CD4-positive, alpha-beta memory T cell (primary cell): ENCODE measurements around the gene ERN2. TPM values are rescaled to one million over a fixed set of nuclear protein-coding genes. Genes with fewer than 3 reads are reported as not detected.
A peak's percentile ranks its signal among the peaks of the same experiment; 100 is the strongest.

Source experiments
- CTCF ChIA-PET: fragments of 350-600 bp; sonication (Branson Sonifier 250); formaldehyde crosslinking; loops from one replicate; lab custom pipeline; 2021; ENCODE audit warnings: inconsistent platforms; ENCODE audit not compliant: partially characterized antibody; lab: Charles Lee
- POLR2A ChIA-PET: fragments of 350-600 bp; sonication (Branson Sonifier 250); formaldehyde crosslinking; loops from one replicate; lab custom pipeline; 2021; ENCODE audit not compliant: partially characterized antibody; lab: Charles Lee
- DNase-seq, 5 donors: peaks; one replicate each; pipeline versions ENCODE4 v3.0.0 to v3.0.0-alpha.2; 2020 to 2022; ENCODE audit warnings: mixed read lengths in 1 of 5
- H3K27ac ChIP-seq: one replicate; pipeline ENCODE4 v1.7.0; 2013; ENCODE audit warnings: low read depth, low read length
- H3K27me3 ChIP-seq: 2 replicates; pipeline ENCODE4 v1.7.0; 2013; ENCODE audit warnings: mild to moderate bottlenecking, low read length, moderate library complexity; ENCODE audit not compliant: insufficient read depth
- H3K36me3 ChIP-seq: 2 replicates; pipeline ENCODE4 v1.7.0; 2013; ENCODE audit warnings: mild to moderate bottlenecking, low read length, moderate library complexity; ENCODE audit not compliant: insufficient read depth
- H3K4me1 ChIP-seq: 2 replicates; pipeline ENCODE4 v1.7.0; 2013; ENCODE audit warnings: mild to moderate bottlenecking, low read length, moderate library complexity; ENCODE audit not compliant: insufficient read depth
- H3K4me3 ChIP-seq, 2 donors: one replicate each; pipeline ENCODE4 v1.7.0; 2013; ENCODE audit warnings: low read length in 2 of 2, mild to moderate bottlenecking in 1 of 2
- H3K9me3 ChIP-seq, 2 donors: one replicate each; pipeline ENCODE4 v1.7.0; 2013; ENCODE audit warnings: low read length in 2 of 2, control low read depth in 1 of 2; ENCODE audit not compliant: control insufficient read depth in 1 of 2
- H3K27ac Mint-ChIP-seq, 7 donors: one replicate each; pipeline ENCODE4 v1.8.0; 2020 to 2021; ENCODE audit warnings: mixed read lengths in 7 of 7, mild to moderate bottlenecking in 6 of 7, inconsistent platforms in 3 of 7, moderate library complexity in 3 of 7
- H3K27me3 Mint-ChIP-seq, 2 donors: one replicate each; pipeline ENCODE4 v1.8.0; 2020 to 2021; ENCODE audit warnings: mixed read lengths in 2 of 2
- H3K36me3 Mint-ChIP-seq, 2 donors: one replicate each; pipeline ENCODE4 v1.8.0; 2020 to 2021; ENCODE audit warnings: mixed read lengths in 2 of 2, inconsistent platforms in 1 of 2, mild to moderate bottlenecking in 1 of 2
- H3K4me1 Mint-ChIP-seq, 4 donors: one replicate each; pipeline ENCODE4 v1.8.0; 2020 to 2021; ENCODE audit warnings: mixed read lengths in 4 of 4, mild to moderate bottlenecking in 1 of 4
- H3K4me3 Mint-ChIP-seq, 8 donors: one replicate each; pipeline ENCODE4 v1.8.0; 2020 to 2021; ENCODE audit warnings: mixed read lengths in 8 of 8, mild to moderate bottlenecking in 7 of 8, moderate library complexity in 6 of 8, inconsistent platforms in 3 of 8
- H3K9me3 Mint-ChIP-seq, 8 donors: one replicate each; pipeline ENCODE4 v1.8.0; 2020 to 2021; ENCODE audit warnings: mixed read lengths in 8 of 8, mild to moderate bottlenecking in 5 of 8, inconsistent platforms in 3 of 8, moderate library complexity in 1 of 8
- intact Hi-C: fragments of 100-400 bp; cut with micrococcal nuclease; formaldehyde crosslinking; loops from one replicate; pipeline ENCODE4 v1.15.1; 2023
- polyA plus RNA-seq, 2 donors: library from polyadenylated mRNA; unstranded; fragments of 300-500 nt; fragmentation: Illumina TruSeq; gene quantifications; one replicate each; pipeline ENCODE4 v1.2.3, GENCODE V29; 2021
- total RNA-seq, 2 experiments: library from RNA; stranded (reverse); gene quantifications; one replicate each; pipeline ENCODE4 v1.2.3, GENCODE V29; 2021

ERN2 gene
- total and polyA plus RNA-seq, 4 experiments from 2014 or later: not detected

- Histone ChIP-seq H3K27me3 (no peaks in the 10 kb centered on the region), H3K36me3 (no peaks in the 10 kb centered on the region), H3K9me3 (no peaks in the 10 kb centered on the region), H3K4me3 (no peak overlapping the region), H3K4me1 (no peaks in the 10 kb centered on the region), H3K27ac (no peak overlapping the region)
- ChIA-PET CTCF (no interaction called here), POLR2A (no interaction called here)
- Mint-ChIP-seq H3K36me3 (peaks cover 2 to 5% of the 10 kb centered on the region in 2 donors), H3K9me3 (peaks cover 5 to 32% (median 20%) of the 10 kb centered on the region in 8 donors), H3K4me3 (no peak overlapping the region), H3K27me3 (peaks cover 25 to 30% of the 10 kb centered on the region in 2 donors), H3K4me1 (no peaks in the 10 kb centered on the region), H3K27ac (no peak overlapping the region)
- no peak for DNase-seq
- intact Hi-C loops: no loop called here
Measured at GRCh38 chr16:23705517-23705902, 7.5 kb downstream of the ERN2 start.

GRCh38 chr16:23704772-23705516 is 8.1 kb downstream of the ERN2 start:
- no peaks in the 10 kb centered on the region for H3K4me1 Mint-ChIP-seq
- Histone ChIP-seq H3K4me1 (no peaks in the 10 kb centered on the region), H3K9me3 (no peaks in the 10 kb centered on the region), H3K27ac (no peak overlapping the region), H3K4me3 (no peak overlapping the region), H3K27me3 (no peaks in the 10 kb centered on the region), H3K36me3 (no peaks in the 10 kb centered on the region)
- H3K36me3 Mint-ChIP-seq: peaks cover 0 to 5% of the 10 kb centered on the region in 2 donors
- intact Hi-C loops: no loop called here
- POLR2A ChIA-PET: no interaction called here
- H3K27ac Mint-ChIP-seq: no peak overlapping the region
- no peak for DNase-seq
- peaks cover 21 to 25% of the 10 kb centered on the region in 2 donors for H3K27me3 Mint-ChIP-seq
- CTCF ChIA-PET: no interaction called here
- peaks cover 3 to 26% (median 15%) of the 10 kb centered on the region in 8 donors for H3K9me3 Mint-ChIP-seq
- H3K4me3 Mint-ChIP-seq: no peak overlapping the region

GRCh38 chr16:23702951-23703350 is 10.1 kb downstream of the ERN2 start:
- peaks cover 0 to 5% of the 10 kb centered on the region in 2 donors for H3K36me3 Mint-ChIP-seq
- Histone ChIP-seq H3K27me3 (no peaks in the 10 kb centered on the region), H3K27ac (no peak overlapping the region), H3K4me1 (peaks cover 5% of the 10 kb centered on the region), H3K36me3 (no peaks in the 10 kb centered on the region), H3K4me3 (no peak overlapping the region), H3K9me3 (no peaks in the 10 kb centered on the region)
- H3K4me3 Mint-ChIP-seq: no peak overlapping the region
- peaks cover 18% of the 10 kb centered on the region in 2 donors for H3K27me3 Mint-ChIP-seq
- POLR2A ChIA-PET: no interaction called here
- peaks cover 3 to 17% (median 9%) of the 10 kb centered on the region in 8 donors for H3K9me3 Mint-ChIP-seq
- no peak overlapping the region for H3K27ac Mint-ChIP-seq
- peaks cover 5 to 11% (median 6%) of the 10 kb centered on the region in 4 donors for H3K4me1 Mint-ChIP-seq
- DNase-seq: no peak
- intact Hi-C loops: no loop called here
- CTCF ChIA-PET: no interaction called here

- Histone ChIP-seq H3K9me3 (no peaks in the 10 kb centered on the region), H3K4me1 (peaks cover 5% of the 10 kb centered on the region), H3K27ac (no peak overlapping the region), H3K4me3 (no peak overlapping the region), H3K27me3 (no peaks in the 10 kb centered on the region), H3K36me3 (no peaks in the 10 kb centered on the region)
- H3K27me3 Mint-ChIP-seq: peaks cover 14 to 15% of the 10 kb centered on the region in 2 donors
- DNase-seq: no peak
- no peak overlapping the region for H3K4me3 Mint-ChIP-seq
- H3K9me3 Mint-ChIP-seq: peaks cover 3 to 17% (median 9%) of the 10 kb centered on the region in 8 donors
- intact Hi-C loops: no loop called here
- ChIA-PET POLR2A (interaction anchor here (1.0 kb wide), 1 partner anchor 16 kb away, joined by 3 read pairs; no protein-coding TSS in a partner anchor), CTCF (no interaction called here)
- H3K27ac Mint-ChIP-seq: no peak overlapping the region
- peaks cover 5 to 11% (median 6%) of the 10 kb centered on the region in 4 donors for H3K4me1 Mint-ChIP-seq
- H3K36me3 Mint-ChIP-seq: peaks cover 0 to 5% of the 10 kb centered on the region in 2 donors
Measured at GRCh38 chr16:23701045-23701444, 12.0 kb downstream of the ERN2 start.

- H3K9me3 ChIP-seq: no peaks in the 10 kb centered on the region
- Mint-ChIP-seq H3K27me3 (peaks cover 10 to 11% of the 10 kb centered on the region in 2 donors), H3K27ac (peak overlapping the region in 1 of 7 donors; percentile 30), H3K4me3 (no peak overlapping the region), H3K9me3 (peaks cover 3 to 17% (median 8%) of the 10 kb centered on the region in 8 donors), H3K36me3 (peaks cover 0 to 5% of the 10 kb centered on the region in 2 donors), H3K4me1 (peaks cover 5 to 11% (median 6%) of the 10 kb centered on the region in 4 donors)
- H3K4me3 ChIP-seq: no peak overlapping the region
- POLR2A ChIA-PET: interaction anchor here (0.6 to 1.0 kb wide), 2 partner anchors 15 to 104 kb away, joined by 3 read pairs; no protein-coding TSS in a partner anchor
- no peak overlapping the region for H3K27ac ChIP-seq
- peaks cover 5% of the 10 kb centered on the region for H3K4me1 ChIP-seq
- DNase-seq: no peak
- no peaks in the 10 kb centered on the region for H3K27me3 ChIP-seq
- intact Hi-C loops: no loop called here
- CTCF ChIA-PET: no interaction called here
- no peaks in the 10 kb centered on the region for H3K36me3 ChIP-seq
Measured at GRCh38 chr16:23700509-23700908, 12.5 kb downstream of the ERN2 start.

- no peak overlapping the region for H3K4me3 Mint-ChIP-seq
- POLR2A ChIA-PET: interaction anchor here (0.6 kb wide), 1 partner anchor 105 kb away, joined by 3 read pairs; no protein-coding TSS in a partner anchor
- H3K27ac Mint-ChIP-seq: no peak overlapping the region
- no peak for DNase-seq
- H3K4me1 ChIP-seq: peaks cover 5% of the 10 kb centered on the region
- H3K27ac ChIP-seq: no peak overlapping the region
- H3K27me3 Mint-ChIP-seq: peaks cover 6 to 7% of the 10 kb centered on the region in 2 donors
- H3K27me3 ChIP-seq: no peaks in the 10 kb centered on the region
- H3K4me3 ChIP-seq: no peak overlapping the region
- no peaks in the 10 kb centered on the region for H3K9me3 ChIP-seq
- no peaks in the 10 kb centered on the region for H3K36me3 ChIP-seq
- CTCF ChIA-PET: no interaction called here
- intact Hi-C loops: no loop called here
- peaks cover 3 to 16% (median 8%) of the 10 kb centered on the region in 8 donors for H3K9me3 Mint-ChIP-seq
- peaks cover 5 to 11% (median 6%) of the 10 kb centered on the region in 4 donors for H3K4me1 Mint-ChIP-seq
- peaks cover 0 to 5% of the 10 kb centered on the region in 2 donors for H3K36me3 Mint-ChIP-seq
Measured at GRCh38 chr16:23700093-23700492, 12.9 kb downstream of the ERN2 start.

GRCh38 chr16:23699100-23699499 is 13.9 kb downstream of the ERN2 start:
- no peak overlapping the region for H3K27ac ChIP-seq
- H3K27ac Mint-ChIP-seq: peak overlapping the region in 3 of 7 donors; percentile 25 to 33 (median 29)
- ChIA-PET CTCF (no interaction called here), POLR2A (no interaction called here)
- H3K36me3 Mint-ChIP-seq: peaks cover 0 to 5% of the 10 kb centered on the region in 2 donors
- no peaks in the 10 kb centered on the region for H3K36me3 ChIP-seq
- intact Hi-C loops: no loop called here
- peaks cover 5% of the 10 kb centered on the region for H3K4me1 ChIP-seq
- peaks cover 5 to 6% of the 10 kb centered on the region in 2 donors for H3K27me3 Mint-ChIP-seq
- H3K4me1 Mint-ChIP-seq: peaks cover 6 to 11% (median 7%) of the 10 kb centered on the region in 4 donors
- H3K9me3 Mint-ChIP-seq: peaks cover 3 to 14% (median 8%) of the 10 kb centered on the region in 8 donors
- DNase-seq: peak in 1 of 5 donors; percentile 5
- peak overlapping the region in 2 of 8 donors; percentile 10 to 20 for H3K4me3 Mint-ChIP-seq
- H3K4me3 ChIP-seq: no peak overlapping the region
- no peaks in the 10 kb centered on the region for H3K27me3 ChIP-seq
- no peaks in the 10 kb centered on the region for H3K9me3 ChIP-seq
